C4-2B (cell line): Measurements from ENCODE around the gene TMEM225.

ENCODE experiments used
- CTCF ChIP-seq: fragments of 450-650 bp; conservative IDR thresholded peaks from 2 replicates; pipeline ENCODE4 v1.5.1; 2017; ENCODE audit warnings: mild to moderate bottlenecking
- ZFX ChIP-seq: fragments of 450-650 bp; IDR thresholded peaks from 2 replicates; pipeline ENCODE4 v1.6.1; 2017

DNA sequence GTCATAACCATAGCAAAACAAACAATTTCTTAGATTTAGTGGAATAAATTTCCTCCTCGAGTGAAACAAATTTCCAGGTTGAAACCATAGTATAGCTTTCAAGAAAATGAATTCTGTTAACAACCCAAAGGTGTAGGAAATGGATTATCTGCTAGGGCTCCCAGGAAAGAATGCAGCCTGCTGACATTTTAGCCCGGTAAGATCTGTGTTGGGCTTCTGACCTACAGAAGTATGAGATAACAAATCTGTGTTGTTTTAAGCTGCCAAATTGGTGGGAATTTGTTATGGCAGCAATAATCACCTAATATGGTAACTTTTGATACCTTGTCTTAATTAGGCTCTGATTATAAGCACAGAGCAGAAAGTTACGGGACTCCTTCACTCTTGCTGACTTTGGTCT lies 47.3 kb downstream of the TMEM225 start:
- TF ChIP-seq CTCF = no peak
- TF ChIP-seq ZFX = no peak
